H1 (cell line): ENCODE measurements around the gene PRKAR2B.

ENCODE experiments used
- BRCA1 ChIP-seq: IDR thresholded peaks from 2 replicates; pipeline ENCODE4 v1.6.1; 2012; ENCODE audit warnings: low read depth, low read length, improper control_type of control experiment
- CTCF ChIP-seq, 3 experiments: IDR thresholded peaks; 1 replicate in 2 of 3; 2 replicates in 1 of 3; pipeline versions ENCODE4 v1.5.1 to v1.6.1; 2011; ENCODE audit warnings: low read length in 3 of 3, mild to moderate bottlenecking in 3 of 3, inconsistent platforms in 2 of 3, low read depth in 1 of 3, moderate library complexity in 1 of 3; ENCODE audit not compliant: insufficient read depth in 1 of 3; ENCODE audit errors: control extremely low read depth in 1 of 3
- GABPA ChIP-seq: IDR thresholded peaks from 2 replicates; pipeline ENCODE4 v1.6.1; 2011; ENCODE audit warnings: mild to moderate bottlenecking, low read length, moderate library complexity, borderline replicate concordance; ENCODE audit not compliant: insufficient read depth
- MAFK ChIP-seq: IDR thresholded peaks from 2 replicates; pipeline ENCODE4 v1.6.1; 2012; ENCODE audit warnings: low read depth, mild to moderate bottlenecking, improper control_type of control experiment, low read length

GRCh38 chr7:107072133-107072532 lies 27.6 kb downstream of the PRKAR2B start:
- TF ChIP-seq BRCA1 = no peak
- no peak for TF ChIP-seq CTCF (IDR thresholded peaks at IDR 0.05; ENCODE audit: control extremely low read depth in 1 of 3, insufficient read depth in 1 of 3, low read depth in 1 of 3, low read length in 3 of 3)
- no peak for TF ChIP-seq GABPA
- TF ChIP-seq MAFK = no peak
